Tibial nerve (tissue), 4 donors: ENCODE results near the gene OLFML3. TPM values are rescaled to one million over a fixed set of nuclear protein-coding genes. Genes with fewer than 3 reads are reported as not detected.

ENCODE experiments used
- DNase-seq, 2 donors: peaks; one replicate each; pipeline ENCODE4 v3.0.0-alpha.2; 2019; ENCODE audit warnings: low spot score in 2 of 2
- H3K27ac ChIP-seq, 4 donors: fragments of 200-600 bp; sonication (generic) in 3 of 4; one replicate each; pipeline ENCODE4 v1.5.1; 2017 to 2019; ENCODE audit warnings: mild to moderate bottlenecking in 1 of 4
- H3K27me3 ChIP-seq, 2 donors: fragments of 200-600 bp; sonication (generic) in 1 of 2; one replicate each; pipeline versions ENCODE4 v1.5.1 to v1.6.0; 2017 to 2019
- H3K36me3 ChIP-seq, 3 donors: fragments of 200-600 bp; sonication (generic); one replicate each; pipeline ENCODE4 v1.5.1; 2018 to 2019
- H3K4me1 ChIP-seq, 4 donors: fragments of 200-600 bp; sonication (generic) in 3 of 4; one replicate each; pipeline ENCODE4 v1.5.1; 2017 to 2019
- H3K4me3 ChIP-seq, 4 donors: fragments of 200-600 bp; sonication (generic) in 3 of 4; one replicate each; pipeline ENCODE4 v1.5.1; 2017 to 2019; ENCODE audit warnings: mild to moderate bottlenecking in 1 of 4, moderate library complexity in 1 of 4
- H3K9me3 ChIP-seq, 4 donors: fragments of 200-600 bp; sonication (generic) in 3 of 4; one replicate each; pipeline ENCODE4 v1.5.1; 2017 to 2019
- EP300 ChIP-seq, 2 donors: sonication (generic); formaldehyde crosslinking; IDR thresholded peaks; one replicate each; pipeline ENCODE4 v1.6.1; 2017; ENCODE audit warnings: antibody characterized with exemption in 2 of 2, mild to moderate bottlenecking in 1 of 2
- POLR2A ChIP-seq, 2 donors: fragments of 450-650 bp; IDR thresholded peaks; one replicate each; pipeline ENCODE4 v1.6.1; 2017; ENCODE audit warnings: antibody characterized with exemption in 2 of 2, mild to moderate bottlenecking in 2 of 2, moderate library complexity in 2 of 2
- WGBS, 2 donors: methylation state at CpG; one replicate each; pipeline ENCODE4 v1.1.5; 2018; 5-methylcytosine and 5-hydroxymethylcytosine counted together
- total RNA-seq, 4 donors: library from RNA; depleted of rRNA; stranded (reverse); fragments of >200 nt; gene quantifications; one replicate each; pipeline ENCODE4 v1.1.0, GENCODE V29; 2016
- TF ChIP-seq, protein P1 (sequence below), 5 experiments: fragments of 200-600 bp in 3 of 5; fragments of 450-650 bp in 2 of 5; sonication (generic) in 3 of 5; IDR thresholded peaks; one replicate each; pipeline ENCODE4 v1.5.1; 2016 to 2019; ENCODE audit warnings: antibody characterized with exemption in 5 of 5, mild to moderate bottlenecking in 3 of 5, moderate library complexity in 2 of 5

Gene OLFML3
- total RNA-seq, 4 donors from 2014 or later = 19.2 to 168 (median 50.0) TPM

DNA sequence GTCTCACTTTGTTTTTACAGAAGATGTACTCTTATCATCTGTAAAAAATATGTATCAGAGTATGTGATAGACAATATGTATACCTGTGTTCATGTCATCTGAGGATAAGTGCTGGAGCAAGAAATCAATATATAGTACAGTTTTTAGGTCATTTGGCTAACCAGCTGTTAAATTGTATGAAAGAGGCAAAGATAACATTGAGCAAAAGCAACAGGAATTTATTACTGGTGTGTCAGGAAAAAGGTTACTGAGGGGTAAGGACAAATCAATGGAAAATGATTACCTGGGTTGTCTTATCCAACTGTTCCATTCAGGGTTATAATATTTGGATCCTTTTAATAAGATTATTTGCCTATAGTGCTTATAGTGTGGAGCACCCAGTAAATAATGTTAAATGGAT lies 45.3 kb upstream of the OLFML3 start:
- Histone ChIP-seq H3K4me3 (no peak overlapping the region), H3K4me1 (peaks cover 0 to 71% (median 38%) of the 10 kb centered on the region in 4 donors), H3K9me3 (no peaks in the 10 kb centered on the region), H3K27me3 (no peaks in the 10 kb centered on the region), H3K27ac (no peak overlapping the region), H3K36me3 (no peaks in the 10 kb centered on the region)
- no peak for DNase-seq
- TF ChIP-seq, protein P1, sequence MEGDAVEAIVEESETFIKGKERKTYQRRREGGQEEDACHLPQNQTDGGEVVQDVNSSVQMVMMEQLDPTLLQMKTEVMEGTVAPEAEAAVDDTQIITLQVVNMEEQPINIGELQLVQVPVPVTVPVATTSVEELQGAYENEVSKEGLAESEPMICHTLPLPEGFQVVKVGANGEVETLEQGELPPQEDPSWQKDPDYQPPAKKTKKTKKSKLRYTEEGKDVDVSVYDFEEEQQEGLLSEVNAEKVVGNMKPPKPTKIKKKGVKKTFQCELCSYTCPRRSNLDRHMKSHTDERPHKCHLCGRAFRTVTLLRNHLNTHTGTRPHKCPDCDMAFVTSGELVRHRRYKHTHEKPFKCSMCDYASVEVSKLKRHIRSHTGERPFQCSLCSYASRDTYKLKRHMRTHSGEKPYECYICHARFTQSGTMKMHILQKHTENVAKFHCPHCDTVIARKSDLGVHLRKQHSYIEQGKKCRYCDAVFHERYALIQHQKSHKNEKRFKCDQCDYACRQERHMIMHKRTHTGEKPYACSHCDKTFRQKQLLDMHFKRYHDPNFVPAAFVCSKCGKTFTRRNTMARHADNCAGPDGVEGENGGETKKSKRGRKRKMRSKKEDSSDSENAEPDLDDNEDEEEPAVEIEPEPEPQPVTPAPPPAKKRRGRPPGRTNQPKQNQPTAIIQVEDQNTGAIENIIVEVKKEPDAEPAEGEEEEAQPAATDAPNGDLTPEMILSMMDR (IDR thresholded peaks at IDR 0.05) = no peak
- TF ChIP-seq POLR2A (IDR thresholded peaks at IDR 0.05) (no peak), EP300 (IDR thresholded peaks at IDR 0.05) (no peak)

DNA sequence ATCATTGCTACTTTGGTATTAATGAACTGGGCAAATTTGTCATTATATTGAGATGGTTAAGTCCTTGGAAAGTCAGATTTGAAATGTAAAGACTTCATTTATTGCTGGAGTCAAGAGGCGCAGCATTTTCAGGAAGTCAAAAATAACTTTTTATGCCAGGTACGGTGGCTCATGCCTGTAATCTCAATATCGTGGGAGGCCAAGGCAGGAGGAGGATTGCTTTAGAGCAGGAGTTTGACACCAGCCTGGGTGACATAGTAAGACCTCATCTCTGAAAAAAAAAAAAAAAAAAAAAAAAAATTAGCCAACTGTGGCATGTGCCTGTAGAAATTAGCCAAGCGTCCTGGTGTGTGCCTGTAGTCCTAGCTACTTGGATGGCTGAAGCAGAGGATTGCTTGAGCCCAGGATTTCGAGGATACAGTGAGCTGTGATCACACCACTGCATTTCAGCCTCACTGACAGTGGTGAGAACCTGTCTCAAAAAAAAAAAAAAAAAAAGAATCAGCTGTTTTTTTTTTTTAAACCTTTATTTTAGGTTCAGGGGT lies 44.7 kb upstream of the OLFML3 start:
- no peak for TF ChIP-seq EP300 (IDR thresholded peaks at IDR 0.05)
- TF ChIP-seq, protein P1 (IDR thresholded peaks at IDR 0.05) = no peak
- no peak for TF ChIP-seq POLR2A (IDR thresholded peaks at IDR 0.05)
- H3K27ac ChIP-seq = no peak overlapping the region
- no peak overlapping the region for H3K4me3 ChIP-seq
- H3K36me3 ChIP-seq = no peaks in the 10 kb centered on the region
- DNase-seq = no peak
- H3K27me3 ChIP-seq = no peaks in the 10 kb centered on the region
- 59 to 83% methylated on average over 5 of the region's 5 CpGs for WGBS, 2 donors
- H3K9me3 ChIP-seq = no peaks in the 10 kb centered on the region
- H3K4me1 ChIP-seq = peaks cover 0 to 77% (median 38%) of the 10 kb centered on the region in 4 donors

DNA sequence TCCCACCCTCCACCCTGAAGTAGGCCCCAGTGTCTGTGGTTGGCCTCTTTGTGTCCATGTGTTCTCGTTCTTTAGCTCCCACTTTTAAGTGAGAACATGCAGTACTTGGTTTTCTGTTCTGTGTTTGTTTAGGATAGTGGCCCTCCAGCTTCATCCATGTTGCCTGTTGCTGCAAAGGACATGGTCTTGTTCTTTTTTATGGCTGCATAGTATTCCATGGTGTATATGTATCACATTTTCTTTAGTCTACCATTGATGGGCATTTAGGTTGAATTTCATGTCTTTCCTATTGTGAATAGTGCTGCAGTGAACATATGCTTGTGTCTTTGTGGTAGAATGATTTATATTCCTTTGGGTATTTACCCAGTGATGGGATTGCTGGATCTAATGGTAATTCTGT lies 44.1 kb upstream of the OLFML3 start:
- 91 to 100% methylated on average over 1 of the region's 1 CpG for WGBS, 2 donors
- Histone ChIP-seq H3K4me3 (no peak overlapping the region), H3K4me1 (peaks cover 0 to 82% (median 38%) of the 10 kb centered on the region in 4 donors), H3K9me3 (no peaks in the 10 kb centered on the region), H3K36me3 (peaks cover 0 to under 1% (median 0%) of the 10 kb centered on the region in 3 donors), H3K27ac (no peak overlapping the region), H3K27me3 (no peaks in the 10 kb centered on the region)
- TF ChIP-seq POLR2A (IDR thresholded peaks at IDR 0.05) (no peak), EP300 (IDR thresholded peaks at IDR 0.05) (no peak)
- TF ChIP-seq, protein P1 (IDR thresholded peaks at IDR 0.05) = no peak
- DNase-seq = no peak

DNA sequence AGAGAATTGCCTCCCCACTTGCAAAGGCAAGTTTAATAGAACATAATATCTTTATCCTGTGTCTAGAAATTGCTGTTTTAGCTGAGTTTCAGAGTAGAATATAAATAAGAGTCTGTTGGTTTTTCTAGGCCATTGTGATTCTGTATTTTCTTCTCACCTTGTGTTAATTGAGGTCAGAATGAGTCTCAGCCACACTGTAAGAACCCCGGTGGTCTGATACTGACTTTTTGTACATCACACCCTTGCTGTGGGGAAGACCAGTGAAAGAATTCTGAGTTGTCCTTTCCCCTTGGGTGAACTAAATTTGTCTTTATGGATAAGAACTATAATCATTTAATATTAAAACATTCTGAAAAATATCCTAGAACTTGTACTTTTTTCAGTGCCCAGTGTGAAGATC lies 43.3 kb upstream of the OLFML3 start:
- H3K27me3 ChIP-seq = no peaks in the 10 kb centered on the region
- H3K4me3 ChIP-seq = no peak overlapping the region
- TF ChIP-seq POLR2A (IDR thresholded peaks at IDR 0.05) (no peak), EP300 (IDR thresholded peaks at IDR 0.05) (no peak)
- TF ChIP-seq, protein P1 (IDR thresholded peaks at IDR 0.05) = no peak
- no peaks in the 10 kb centered on the region for H3K9me3 ChIP-seq
- WGBS, 2 donors = 67 to 70% methylated on average over 1 of the region's 1 CpG
- H3K4me1 ChIP-seq = peaks cover 0 to 81% (median 33%) of the 10 kb centered on the region in 4 donors
- H3K36me3 ChIP-seq = peaks cover 0 to 8% (median 0%) of the 10 kb centered on the region in 3 donors
- no peak overlapping the region for H3K27ac ChIP-seq
- no peak for DNase-seq

DNA sequence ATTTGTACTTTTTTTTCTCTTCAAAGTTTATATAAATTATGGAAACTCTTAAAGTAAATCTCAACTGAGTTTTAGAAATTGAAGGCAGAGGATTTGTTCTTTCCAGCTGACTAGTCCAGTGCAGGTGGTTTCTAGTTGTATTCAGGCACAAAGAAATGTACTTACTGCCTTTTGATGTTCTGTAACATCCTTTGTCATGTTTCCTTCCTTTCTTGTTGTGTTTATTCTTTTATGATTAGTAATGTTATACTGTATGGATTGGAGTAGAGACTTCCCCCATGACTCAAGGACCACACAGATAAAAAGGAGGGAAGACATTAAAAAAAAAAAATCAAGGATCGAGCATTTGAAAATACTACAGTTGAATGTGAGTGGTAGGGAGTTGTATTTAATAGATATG lies 42.1 kb upstream of the OLFML3 start:
- TF ChIP-seq EP300 (IDR thresholded peaks at IDR 0.05) (no peak), POLR2A (IDR thresholded peaks at IDR 0.05) (no peak)
- TF ChIP-seq, protein P1 (IDR thresholded peaks at IDR 0.05) = no peak
- Histone ChIP-seq H3K4me1 (peaks cover 0 to 70% (median 22%) of the 10 kb centered on the region in 4 donors), H3K36me3 (peaks cover 0 to 20% (median 0%) of the 10 kb centered on the region in 3 donors), H3K4me3 (no peak overlapping the region), H3K27me3 (no peaks in the 10 kb centered on the region), H3K27ac (no peak overlapping the region), H3K9me3 (no peaks in the 10 kb centered on the region)
- no peak for DNase-seq
- 67 to 73% methylated on average over 1 of the region's 1 CpG for WGBS, 2 donors
